Panc1 (cell line): ENCODE measurements around the gene OR2A7.
"Not testable (repeated sequence)": the region's sequence is repeated elsewhere in the genome, so short reads cannot be mapped to it uniquely, and the experiment has no call there.

Experiments used
- CTCF ChIP-seq: fragments of 450-650 bp; IDR thresholded peaks from 2 replicates; pipeline ENCODE4 v1.5.1; 2017; ENCODE audit warnings: mild to moderate bottlenecking
- POLR2AphosphoS5 ChIP-seq: IDR thresholded peaks from 2 replicates; pipeline ENCODE4 v1.6.1; 2012; ENCODE audit warnings: mild to moderate bottlenecking, low read depth, low read length, moderate library complexity

GRCh38 chr7:144239365-144239764 lies 25.2 kb downstream of the OR2A7 start, which contains the start of gene OR2A42:
- TF ChIP-seq POLR2AphosphoS5, CTCF: not testable (repeated sequence)
